GM23338 (cell line): Measurements from ENCODE around the gene GPR83.

Experiments used
- CREB1 ChIP-seq: fragments of 250-450 bp; sonication (Bioruptor Pico); IDR thresholded peaks from 2 replicates; pipeline ENCODE4 v1.5.0; 2020; ENCODE audit warnings: low read depth, mild to moderate bottlenecking, moderate library complexity
- EZH2 ChIP-seq: fragments of 200-600 bp; sonication (generic); IDR thresholded peaks from one replicate; pipeline ENCODE4 v1.8.0; 2017; ENCODE audit warnings: antibody characterized with exemption, mild to moderate bottlenecking, low read depth; ENCODE audit not compliant: unreplicated experiment
- JUNB ChIP-seq: IDR thresholded peaks from one replicate; pipeline ENCODE4 v1.6.1; 2016; ENCODE audit warnings: antibody characterized with exemption; ENCODE audit not compliant: unreplicated experiment
- POLR2AphosphoS5 ChIP-seq: IDR thresholded peaks from 2 replicates; pipeline ENCODE4 v1.6.1; 2016; ENCODE audit warnings: antibody characterized with exemption, low read depth
- REST ChIP-seq: IDR thresholded peaks from one replicate; pipeline ENCODE4 v1.6.1; 2018; ENCODE audit warnings: antibody characterized with exemption; ENCODE audit not compliant: unreplicated experiment
- TF ChIP-seq, protein P1 (sequence below), 2 experiments: fragments of 200-600 bp in 1 of 2; sonication (generic) in 1 of 2; conservative IDR thresholded peaks; 2 replicates each; pipeline versions ENCODE4 v1.5.1 to v1.6.1; 2016 to 2017; ENCODE audit warnings: antibody characterized with exemption in 2 of 2, low read depth in 2 of 2, mild to moderate bottlenecking in 2 of 2, moderate library complexity in 1 of 2

DNA sequence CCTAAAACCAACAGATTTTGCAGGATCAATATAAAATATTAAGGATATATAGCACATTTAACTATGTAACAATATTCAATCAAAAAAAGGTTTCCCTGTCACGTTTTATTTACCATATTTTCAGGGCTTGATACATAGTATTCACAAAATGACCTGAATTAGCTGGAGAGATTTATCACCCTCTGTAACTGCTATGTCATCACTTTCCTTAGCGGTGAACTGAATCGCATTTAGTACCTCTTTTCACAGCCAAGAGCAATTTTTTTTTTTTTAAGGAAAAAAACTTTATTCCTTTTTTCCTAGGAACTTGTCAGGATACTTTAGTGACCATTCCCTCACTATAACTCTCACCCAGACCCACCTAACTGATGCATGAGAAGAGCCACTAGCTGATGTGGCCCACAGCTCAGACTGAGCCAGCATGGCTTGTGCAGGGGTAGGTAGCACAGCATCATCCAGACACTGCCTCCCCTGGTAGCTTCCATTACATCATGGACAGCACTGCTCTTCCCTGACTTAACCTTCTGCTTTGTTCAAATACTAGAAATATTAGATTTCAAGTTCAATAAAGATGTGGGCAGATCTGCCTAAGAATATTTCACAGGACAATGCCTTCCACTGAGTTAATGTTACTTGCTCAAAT, 17.0 kb upstream of the GPR83 start:
- TF ChIP-seq EZH2 (no peak), CREB1 (no peak), POLR2AphosphoS5 (no peak), REST (no peak), JUNB (no peak)
- TF ChIP-seq, protein P1, sequence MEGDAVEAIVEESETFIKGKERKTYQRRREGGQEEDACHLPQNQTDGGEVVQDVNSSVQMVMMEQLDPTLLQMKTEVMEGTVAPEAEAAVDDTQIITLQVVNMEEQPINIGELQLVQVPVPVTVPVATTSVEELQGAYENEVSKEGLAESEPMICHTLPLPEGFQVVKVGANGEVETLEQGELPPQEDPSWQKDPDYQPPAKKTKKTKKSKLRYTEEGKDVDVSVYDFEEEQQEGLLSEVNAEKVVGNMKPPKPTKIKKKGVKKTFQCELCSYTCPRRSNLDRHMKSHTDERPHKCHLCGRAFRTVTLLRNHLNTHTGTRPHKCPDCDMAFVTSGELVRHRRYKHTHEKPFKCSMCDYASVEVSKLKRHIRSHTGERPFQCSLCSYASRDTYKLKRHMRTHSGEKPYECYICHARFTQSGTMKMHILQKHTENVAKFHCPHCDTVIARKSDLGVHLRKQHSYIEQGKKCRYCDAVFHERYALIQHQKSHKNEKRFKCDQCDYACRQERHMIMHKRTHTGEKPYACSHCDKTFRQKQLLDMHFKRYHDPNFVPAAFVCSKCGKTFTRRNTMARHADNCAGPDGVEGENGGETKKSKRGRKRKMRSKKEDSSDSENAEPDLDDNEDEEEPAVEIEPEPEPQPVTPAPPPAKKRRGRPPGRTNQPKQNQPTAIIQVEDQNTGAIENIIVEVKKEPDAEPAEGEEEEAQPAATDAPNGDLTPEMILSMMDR (conservative IDR thresholded peaks at IDR 0.05; ENCODE audit: low read depth in 2 of 2), result 0 out of 4 replicates have a peak, but pooled peaks of 1 of the 2 experiments have one; percentile 11
